BJ (cell line): ENCODE data around the gene MBD4. TPM values are rescaled to one million over a fixed set of nuclear protein-coding genes. Genes with fewer than 3 reads are reported as not detected.
A peak's percentile ranks its signal among the peaks of the same experiment; 100 is the strongest.

Source experiments
- CTCF ChIA-PET: fragments of 350-600 bp; formaldehyde crosslinking; extraction: SDS; loops from one replicate; lab custom pipeline; 2021; ENCODE audit warnings: antibody characterized with exemption, inconsistent platforms; lab: Yijun Ruan, JAX
- POLR2A ChIA-PET: fragments of 300-600 bp; sonication (Branson Sonifier 250); formaldehyde crosslinking; extraction: SDS; loops from one replicate; lab custom pipeline; 2021; ENCODE audit warnings: antibody characterized with exemption; lab: Charles Lee
- DNase-seq: peaks from one replicate; pipeline ENCODE4 v3.0.0-alpha.2; 2011; ENCODE audit warnings: low read depth
- H3K27me3 ChIP-seq: 2 replicates; pipeline ENCODE4 v1.6.0; 2011; ENCODE audit warnings: low read length; ENCODE audit not compliant: control insufficient read depth, insufficient read depth
- H3K36me3 ChIP-seq: 2 replicates; pipeline ENCODE4 v1.5.1; 2011; ENCODE audit warnings: low read length; ENCODE audit not compliant: control insufficient read depth, insufficient read depth
- H3K4me3 ChIP-seq: 2 replicates; pipeline ENCODE4 v1.5.1; 2011; ENCODE audit warnings: low read depth, mild to moderate bottlenecking, control low read depth, low read length
- CTCF ChIP-seq: IDR thresholded peaks from 2 replicates; pipeline ENCODE4 v1.5.1; 2011; ENCODE audit warnings: low read depth, mild to moderate bottlenecking, control low read depth, inconsistent platforms, low read length, moderate library complexity; ENCODE audit not compliant: insufficient read depth
- polyA plus RNA-seq: library from polyadenylated mRNA; depleted of rRNA; stranded (reverse); fragments of >200 nt; gene quantifications from 2 replicates; pipeline ENCODE4 v1.2.3, GENCODE V29; 2011

MBD4 gene
- polyA plus RNA-seq, 1 experiment = 17.5 TPM

GRCh38 chr3:129442947-129443346, 3.2 kb upstream of the MBD4 start:
- ChIA-PET CTCF (interaction anchor here (1.1 kb wide), 1 partner anchor 184 kb away, joined by 3 read pairs; no protein-coding TSS in a partner anchor), POLR2A (no interaction called here)
- H3K36me3 ChIP-seq = no peaks in the 10 kb centered on the region
- no peak overlapping the region for H3K4me3 ChIP-seq
- no peak for TF ChIP-seq CTCF
- no peak for DNase-seq
- no peaks in the 10 kb centered on the region for H3K27me3 ChIP-seq

GRCh38 chr3:129442486-129442885, 2.7 kb upstream of the MBD4 start:
- no peak for TF ChIP-seq CTCF
- H3K4me3 ChIP-seq = no peak overlapping the region
- no peaks in the 10 kb centered on the region for H3K36me3 ChIP-seq
- no peak for DNase-seq
- H3K27me3 ChIP-seq = no peaks in the 10 kb centered on the region
- ChIA-PET POLR2A (no interaction called here), CTCF (interaction anchor here (1.1 kb wide), 1 partner anchor 185 kb away, joined by 3 read pairs; no protein-coding TSS in a partner anchor)

DNA sequence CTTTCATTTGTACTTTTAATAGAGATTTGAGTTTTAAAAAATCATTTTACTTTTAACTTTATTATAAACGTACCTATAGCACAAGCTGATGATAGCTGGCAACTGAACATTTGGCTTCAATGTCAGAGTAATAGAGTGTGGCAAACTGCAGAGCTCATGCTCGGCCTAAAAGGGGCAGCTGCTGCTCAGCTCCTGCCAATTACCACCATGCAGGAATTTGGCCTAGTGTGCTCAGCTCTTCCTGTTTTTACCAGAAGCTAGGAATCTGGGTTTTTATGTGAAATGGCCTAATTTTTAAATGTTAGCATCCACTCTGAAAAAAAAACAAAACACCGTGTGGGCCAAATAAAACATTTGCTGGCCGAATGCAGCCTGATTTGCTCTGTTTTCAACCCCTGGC, 2.0 kb upstream of the MBD4 start:
- TF ChIP-seq CTCF = 0 out of 2 replicates have a peak, but pooled peaks have one; percentile 23
- ChIA-PET CTCF (interaction anchor here (1.0 to 1.5 kb wide), 3 partner anchors 59 to 500 kb away, joined by 3 to 4 read pairs (median 4); a partner anchor contains a TSS), POLR2A (interaction anchor here (0.6 to 0.7 kb wide), 2 partner anchors 256 to 451 kb away, joined by 3 read pairs; no protein-coding TSS in a partner anchor)
- H3K36me3 ChIP-seq = 0 out of 2 replicates have a peak, but pooled peaks cover 1% of the 10 kb centered on the region
- DNase-seq = peak; percentile 26
- H3K4me3 ChIP-seq = peak overlapping the region; percentile 7; the same call in 1 of the 2 replicates
- H3K27me3 ChIP-seq = no peaks in the 10 kb centered on the region

DNA sequence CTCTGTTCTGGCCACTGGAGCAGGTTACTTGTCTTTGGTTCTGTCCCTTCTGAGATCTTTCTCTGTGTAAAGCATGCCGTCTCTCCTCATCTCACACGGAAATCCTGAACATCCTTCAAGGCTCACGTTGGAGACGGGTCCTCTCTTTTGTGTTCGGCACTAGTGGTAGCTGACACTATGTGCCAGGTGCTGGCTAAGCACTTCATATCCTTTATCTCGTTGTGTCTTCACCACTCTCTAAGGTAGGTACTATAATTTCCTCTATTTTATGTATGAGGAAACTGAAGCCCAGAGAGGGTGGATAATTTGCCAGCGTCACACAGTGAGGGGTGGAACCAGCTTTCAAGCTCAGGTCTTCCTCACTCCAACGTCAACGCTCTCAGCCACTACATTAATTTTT, 1.5 kb upstream of the MBD4 start:
- no peak for TF ChIP-seq CTCF
- ChIA-PET CTCF (interaction anchor here (1.0 to 1.5 kb wide), 3 partner anchors 58 to 501 kb away, joined by 3 to 4 read pairs (median 4); a partner anchor contains a TSS), POLR2A (interaction anchor here (0.6 to 0.7 kb wide), 2 partner anchors 256 to 451 kb away, joined by 3 read pairs; no protein-coding TSS in a partner anchor)
- no peak for DNase-seq
- Histone ChIP-seq H3K4me3 (peak overlapping the region; percentile 78), H3K27me3 (no peaks in the 10 kb centered on the region), H3K36me3 (peaks cover 2% of the 10 kb centered on the region; the same call in 1 of the 2 replicates)

GRCh38 chr3:129440618-129441190, 956 bp upstream of the MBD4 start:
- Histone ChIP-seq H3K27me3 (no peaks in the 10 kb centered on the region), H3K4me3 (peak overlapping the region; percentile 78), H3K36me3 (peaks cover 2% of the 10 kb centered on the region; the same call in 1 of the 2 replicates)
- ChIA-PET CTCF (interaction anchor here (0.7 to 3.0 kb wide), 5 partner anchors 24 to 501 kb away, joined by 3 to 8 read pairs (median 3); a partner anchor contains a TSS), POLR2A (no interaction called here)
- no peak for TF ChIP-seq CTCF
- no peak for DNase-seq
